ENCODE measurements around the gene PALMD.

GRCh38 chr1:99691175-99691574, 45.3 kb downstream of the PALMD start:
- TF ChIP-seq GATA2 (IDR thresholded peaks at IDR 0.05; ENCODE audit: low read depth, low read length) (no peak), GATA3 (IDR thresholded peaks at IDR 0.05; ENCODE audit: low read depth, low read length) (no peak)

All from SH-SY5Y (cell line).